Measurements from ENCODE around the gene HOXA2.

HOXA2 gene

GRCh38 chr7:27124902-27125689 lies 22.6 kb upstream of the HOXA2 start:
- no peak for DNase-seq

- no peak for DNase-seq
These were observed 21.8 kb upstream of the HOXA2 start for GRCh38 chr7:27124096-27124901.

- DNase-seq = no peak
These were observed 21.1 kb upstream of the HOXA2 start for GRCh38 chr7:27123477-27124053.

- no peak for DNase-seq
These were observed 20.6 kb upstream of the HOXA2 start for GRCh38 chr7:27123007-27123476.

- DNase-seq = no peak
These were observed 19.8 kb upstream of the HOXA2 start for GRCh38 chr7:27122077-27122910.

GRCh38 chr7:27121684-27122076 lies 19.2 kb upstream of the HOXA2 start:
- DNase-seq = no peak

GRCh38 chr7:27119412-27119911 lies 17.0 kb upstream of the HOXA2 start:
- no peak for DNase-seq

GRCh38 chr7:27118580-27118979 lies 16.1 kb upstream of the HOXA2 start:
- DNase-seq = no peak

- DNase-seq = no peak
These were observed 15.5 kb upstream of the HOXA2 start for GRCh38 chr7:27117887-27118491.

GRCh38 chr7:27116962-27117886 lies 14.7 kb upstream of the HOXA2 start:
- DNase-seq = no peak

- DNase-seq = no peak
These were observed 13.8 kb upstream of the HOXA2 start for GRCh38 chr7:27116031-27116961.

GRCh38 chr7:27115221-27116026 lies 12.9 kb upstream of the HOXA2 start:
- no peak for DNase-seq

- DNase-seq = no peak
These were observed 12.4 kb upstream of the HOXA2 start for GRCh38 chr7:27114881-27115220.

GRCh38 chr7:27113991-27114769 lies 11.7 kb upstream of the HOXA2 start:
- DNase-seq = no peak

GRCh38 chr7:27112955-27113949 lies 10.8 kb upstream of the HOXA2 start:
- no peak for DNase-seq

GRCh38 chr7:27112361-27112760 lies 9.9 kb upstream of the HOXA2 start:
- no peak for DNase-seq

- no peak for DNase-seq
These were observed 9.3 kb upstream of the HOXA2 start for GRCh38 chr7:27111751-27112277.
